Measurements from ENCODE around the gene PLEKHD1. TPM values are rescaled to one million over a fixed set of nuclear protein-coding genes. Genes with fewer than 3 reads are reported as not detected.

PLEKHD1 gene
- total and polyA plus RNA-seq, 2 of the 8 experiments (the other 6 are each of a cell fraction or from before 2014, with no cell fraction given) = 0.24 to 0.48 TPM

DNA sequence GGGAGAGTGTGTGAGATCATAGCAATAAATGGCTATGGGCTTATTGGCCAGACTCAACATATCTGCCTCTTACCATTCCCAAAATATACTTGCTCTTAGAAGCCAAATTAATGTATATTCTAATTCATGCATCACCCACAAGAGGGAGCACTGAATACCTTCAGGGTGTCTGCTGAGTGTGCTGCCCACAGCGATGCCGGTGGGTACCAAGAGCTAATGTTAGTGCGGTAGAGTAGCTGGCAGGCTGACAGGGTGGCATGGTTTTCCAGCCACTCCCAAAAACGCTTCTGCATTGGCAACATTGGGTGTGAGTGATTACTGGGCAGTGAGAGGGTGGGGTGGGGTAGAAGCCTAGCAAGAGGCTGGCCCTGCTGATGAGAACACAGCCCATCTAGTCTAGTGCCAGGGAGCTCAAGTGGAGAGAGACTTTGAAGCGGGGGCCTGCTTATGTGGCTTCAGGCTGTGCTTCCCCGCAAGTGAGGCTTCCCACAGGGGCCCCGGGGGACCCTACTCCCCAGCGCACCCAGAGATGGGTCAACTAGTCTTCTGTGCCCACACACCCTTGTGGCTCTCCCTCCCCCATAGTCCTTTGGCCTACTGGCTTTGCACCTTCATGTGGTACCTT, 9.2 kb upstream of the PLEKHD1 start:
- Histone ChIP-seq H3K23ac (ENCODE audit: insufficient read length) (no peak overlapping the region), H3K79me2 (ENCODE audit: control insufficient read depth in 1 of 2, insufficient read depth in 2 of 2, low read length in 2 of 2) (no peaks in the 10 kb centered on the region), H3K4ac (replicated peaks; ENCODE audit: insufficient read length, low read depth, low read length) (no peak overlapping the region), H3K4me3 (ENCODE audit: extremely low read depth in 1 of 4, insufficient read depth in 2 of 4, low read depth in 3 of 4, low read length in 4 of 4) (no peak overlapping the region), H2AK5ac (ENCODE audit: low read depth, low read length) (no peak overlapping the region), H2BK12ac (ENCODE audit: low read depth, low read length) (no peak overlapping the region), H4K91ac (replicated peaks; ENCODE audit: insufficient read length, low read length) (no peak overlapping the region), H3K9ac (replicated peaks in 1 of 4; ENCODE audit: extremely low read depth in 1 of 4, low read depth in 3 of 4, low read length in 3 of 4) (no peak overlapping the region), H2BK5ac (ENCODE audit: low read depth, low read length) (no peak overlapping the region), H4K5ac (ENCODE audit: insufficient read length, low read depth, low read length) (no peak overlapping the region), H2BK120ac (replicated peaks; ENCODE audit: low read depth, low read length) (no peak overlapping the region), H3K36me3 (ENCODE audit: control insufficient read depth in 2 of 4, insufficient read depth in 4 of 4, low read length in 3 of 4) (no peaks in the 10 kb centered on the region), H3K56ac (replicated peaks; ENCODE audit: insufficient read length, low read depth, low read length) (no peak overlapping the region), H2AFZ (ENCODE audit: low read length) (no peak overlapping the region), H3K9me3 (ENCODE audit: insufficient read depth in 2 of 2, low read depth in 1 of 2, low read length in 1 of 2) (no peaks in the 10 kb centered on the region), H4K20me1 (replicated peaks in 1 of 2; ENCODE audit: control insufficient read depth in 1 of 2, insufficient read depth in 2 of 2, low read length in 2 of 2) (no peaks in the 10 kb centered on the region), H2BK15ac (ENCODE audit: low read length) (no peak overlapping the region), H3K14ac (ENCODE audit: insufficient read length) (no peak overlapping the region), H3K23me2 (ENCODE audit: low read depth, low read length) (0 out of 2 replicates have a peak, but pooled peaks cover 2% of the 10 kb centered on the region), H3K27me3 (replicated peaks in 1 of 4; ENCODE audit: control insufficient read depth in 3 of 4, extremely low read depth in 1 of 4, insufficient read depth in 3 of 4, low read length in 3 of 4) (no peaks in the 10 kb centered on the region), H2BK20ac (ENCODE audit: low read length) (no peak overlapping the region), H3K79me1 (ENCODE audit: low read depth, low read length) (no peaks in the 10 kb centered on the region), H3K18ac (ENCODE audit: extremely low read depth, low read length) (no peak overlapping the region), H3K27ac (ENCODE audit: low read depth, low read length) (no peak overlapping the region), H4K8ac (ENCODE audit: extremely low read depth, insufficient read depth, low read length) (no peak overlapping the region), H3K4me2 (ENCODE audit: insufficient read depth in 1 of 2, low read depth in 2 of 2, low read length in 2 of 2) (no peak overlapping the region), H3K4me1 (replicated peaks in 1 of 4; ENCODE audit: control insufficient read depth in 3 of 4, insufficient read depth in 4 of 4, low read length in 3 of 4) (no peaks in the 10 kb centered on the region)
- ChIA-PET CTCF (ENCODE audit: partially characterized antibody) (interaction anchor here (0.6 to 3.0 kb wide), 33 partner anchors 8 to 284 kb away, joined by 3 to 24 read pairs (median 5); partner anchors contain the start of gene CCDC177), POLR2A (ENCODE audit: partially characterized antibody) (no interaction called here)
- DNase-seq (ENCODE audit: low read depth in 1 of 2, low spot score in 2 of 2) (no peak), FAIRE-seq (no peak)
- TF ChIP-seq, protein P1, sequence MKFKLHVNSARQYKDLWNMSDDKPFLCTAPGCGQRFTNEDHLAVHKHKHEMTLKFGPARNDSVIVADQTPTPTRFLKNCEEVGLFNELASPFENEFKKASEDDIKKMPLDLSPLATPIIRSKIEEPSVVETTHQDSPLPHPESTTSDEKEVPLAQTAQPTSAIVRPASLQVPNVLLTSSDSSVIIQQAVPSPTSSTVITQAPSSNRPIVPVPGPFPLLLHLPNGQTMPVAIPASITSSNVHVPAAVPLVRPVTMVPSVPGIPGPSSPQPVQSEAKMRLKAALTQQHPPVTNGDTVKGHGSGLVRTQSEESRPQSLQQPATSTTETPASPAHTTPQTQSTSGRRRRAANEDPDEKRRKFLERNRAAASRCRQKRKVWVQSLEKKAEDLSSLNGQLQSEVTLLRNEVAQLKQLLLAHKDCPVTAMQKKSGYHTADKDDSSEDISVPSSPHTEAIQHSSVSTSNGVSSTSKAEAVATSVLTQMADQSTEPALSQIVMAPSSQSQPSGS (IDR thresholded peaks at IDR 0.05; ENCODE audit: low read length) = no peak
- peak; percentile 35 to 45 for TF ChIP-seq RAD21 (IDR thresholded peaks at IDR 0.05 in 1 of 2, conservative IDR thresholded peaks at IDR 0.05 in 1 of 2; ENCODE audit: low read depth in 2 of 2, low read length in 2 of 2)
- TF ChIP-seq, protein P2, sequence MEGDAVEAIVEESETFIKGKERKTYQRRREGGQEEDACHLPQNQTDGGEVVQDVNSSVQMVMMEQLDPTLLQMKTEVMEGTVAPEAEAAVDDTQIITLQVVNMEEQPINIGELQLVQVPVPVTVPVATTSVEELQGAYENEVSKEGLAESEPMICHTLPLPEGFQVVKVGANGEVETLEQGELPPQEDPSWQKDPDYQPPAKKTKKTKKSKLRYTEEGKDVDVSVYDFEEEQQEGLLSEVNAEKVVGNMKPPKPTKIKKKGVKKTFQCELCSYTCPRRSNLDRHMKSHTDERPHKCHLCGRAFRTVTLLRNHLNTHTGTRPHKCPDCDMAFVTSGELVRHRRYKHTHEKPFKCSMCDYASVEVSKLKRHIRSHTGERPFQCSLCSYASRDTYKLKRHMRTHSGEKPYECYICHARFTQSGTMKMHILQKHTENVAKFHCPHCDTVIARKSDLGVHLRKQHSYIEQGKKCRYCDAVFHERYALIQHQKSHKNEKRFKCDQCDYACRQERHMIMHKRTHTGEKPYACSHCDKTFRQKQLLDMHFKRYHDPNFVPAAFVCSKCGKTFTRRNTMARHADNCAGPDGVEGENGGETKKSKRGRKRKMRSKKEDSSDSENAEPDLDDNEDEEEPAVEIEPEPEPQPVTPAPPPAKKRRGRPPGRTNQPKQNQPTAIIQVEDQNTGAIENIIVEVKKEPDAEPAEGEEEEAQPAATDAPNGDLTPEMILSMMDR (IDR thresholded peaks at IDR 0.05; ENCODE audit: control extremely low read depth in 1 of 3, insufficient read depth in 1 of 3, low read depth in 1 of 3, low read length in 3 of 3) = peak; percentile 40 to 57 (median 45); a peak in 3 of 4 replicates
- WGBS, 2 experiments (ENCODE audit: extremely low coverage in 1 of 2, insufficient coverage in 1 of 2, insufficient read length in 1 of 2, insufficient replicate concordance in 2 of 2, low coverage in 1 of 2, low lambda C conversion rate in 2 of 2, missing lambda C conversion rate in 1 of 2) = 84% methylated on average over 8 of the region's 8 CpGs; no CpG with 5 or more reads in 1 of the 2 experiments
